T-cell (primary cell): Measurements from ENCODE around the gene PPP1R8. TPM values are rescaled to one million over a fixed set of nuclear protein-coding genes. Genes with fewer than 3 reads are reported as not detected.
"Not testable (repeated sequence)": the region's sequence is repeated elsewhere in the genome, so short reads cannot be mapped to it uniquely, and the experiment has no call there.

Source experiments
- ATAC-seq, 4 experiments: fragments of 200-7000 bp in 3 of 4; fragments of 150-1000 bp in 1 of 4; cut with Tn5 transposase; replicated peaks in 1 of 4; 1 replicate in 3 of 4; 2 replicates in 1 of 4; pipeline ENCODE4 v1.10.0; 2021; ENCODE audit warnings: moderate library complexity in 3 of 4, mild to moderate bottlenecking in 2 of 4, moderate number of reproducible peaks in 1 of 4
- CTCF ChIA-PET, 2 donors: fragments of 300-600 bp; sonication (Branson Sonifier 250); formaldehyde crosslinking; loops; one replicate each; lab custom pipeline; 2022; ENCODE audit warnings: antibody characterized with exemption in 2 of 2; lab: Charles Lee
- POLR2A ChIA-PET, 2 donors: fragments of 300-600 bp; sonication (Branson Sonifier 250); formaldehyde crosslinking; loops; one replicate each; lab custom pipeline; 2022; ENCODE audit warnings: antibody characterized with exemption in 2 of 2; lab: Charles Lee
- DNase-seq, 35 experiments: peaks; one replicate each; pipeline versions ENCODE4 v3.0.0 to v3.0.0-alpha.2; 2013 to 2023
- H3K27ac ChIP-seq: one replicate; pipeline ENCODE4 v1.5.1; 2013; ENCODE audit warnings: low read length
- H3K27me3 ChIP-seq, 2 experiments: replicated peaks in 1 of 2; 1 replicate in 1 of 2; 2 replicates in 1 of 2; pipeline versions ENCODE4 v1.6.1 to v1.7.0; 2013; ENCODE audit warnings: low read length in 1 of 2, mixed read lengths in 1 of 2; ENCODE audit not compliant: control insufficient read depth in 2 of 2, insufficient read depth in 2 of 2; ENCODE audit errors: extremely low read depth in 1 of 2
- H3K36me3 ChIP-seq, 2 donors: 1 replicate in 1 of 2; 2 replicates in 1 of 2; pipeline versions ENCODE4 v1.6.1 to v1.7.0; 2013; ENCODE audit warnings: low read length in 1 of 2; ENCODE audit not compliant: control insufficient read depth in 2 of 2, insufficient read depth in 1 of 2; ENCODE audit errors: extremely low read depth in 1 of 2
- H3K4me1 ChIP-seq, 2 experiments: 1 replicate in 1 of 2; 2 replicates in 1 of 2; pipeline versions ENCODE4 v1.6.1 to v1.7.0; 2013; ENCODE audit warnings: low read length in 2 of 2, mixed read lengths in 1 of 2; ENCODE audit not compliant: insufficient read depth in 2 of 2, control insufficient read depth in 1 of 2; ENCODE audit errors: extremely low read depth in 1 of 2
- H3K4me3 ChIP-seq, 2 donors: 1 replicate in 1 of 2; 2 replicates in 1 of 2; pipeline versions ENCODE4 v1.5.1 to v1.7.0; 2013; ENCODE audit warnings: mild to moderate bottlenecking in 2 of 2, low read length in 1 of 2, moderate library complexity in 1 of 2; ENCODE audit not compliant: control insufficient read depth in 1 of 2; ENCODE audit errors: extremely low read depth in 1 of 2
- H3K9me3 ChIP-seq: 2 replicates; pipeline ENCODE4 v1.7.0; 2013
- H3K27ac Mint-ChIP-seq, 2 donors: one replicate each; pipeline ENCODE4 v1.8.0; 2020 to 2021; ENCODE audit warnings: mild to moderate bottlenecking in 2 of 2, mixed read lengths in 2 of 2
- H3K27me3 Mint-ChIP-seq, 2 donors: one replicate each; pipeline ENCODE4 v1.8.0; 2021 to 2022; ENCODE audit warnings: mixed read lengths in 2 of 2
- H3K36me3 Mint-ChIP-seq: one replicate; pipeline ENCODE4 v1.8.0; 2021; ENCODE audit warnings: mixed read lengths
- H3K4me1 Mint-ChIP-seq, 3 donors: one replicate each; pipeline ENCODE4 v1.8.0; 2020 to 2022; ENCODE audit warnings: mixed read lengths in 3 of 3, mild to moderate bottlenecking in 1 of 3
- H3K4me3 Mint-ChIP-seq, 3 donors: one replicate each; pipeline ENCODE4 v1.8.0; 2020 to 2022; ENCODE audit warnings: mild to moderate bottlenecking in 3 of 3, mixed read lengths in 3 of 3, moderate library complexity in 3 of 3
- H3K9me3 Mint-ChIP-seq, 3 donors: one replicate each; pipeline ENCODE4 v1.8.0; 2020 to 2022; ENCODE audit warnings: mixed read lengths in 3 of 3
- WGBS: methylation state at CpG from one replicate; pipeline ENCODE4 v1.1.5; 2013; ENCODE audit warnings: missing lambda C conversion rate; ENCODE audit not compliant: insufficient coverage; 5-methylcytosine and 5-hydroxymethylcytosine counted together
- total RNA-seq, 35 experiments: library from RNA in 6 of 35; stranded (reverse) in 6 of 35; fragments of 120-200 nt in 1 of 35; gene quantifications; one replicate each; pipeline versions ENCODE4 v1.2.1 to v1.2.4 and lab custom pipeline; 2013 to 2026

PPP1R8 gene
- total RNA-seq, 5 donors from 2014 or later (not counting 1 experiment from before 2014, with no cell fraction given), result 20.5 to 48.1 (median 40.5) TPM

- H3K4me3 Mint-ChIP-seq, result peak overlapping the region; percentile 91 to 97 (median 93)
- H3K27ac ChIP-seq, H3K27me3 Mint-ChIP-seq, H3K27me3 ChIP-seq, DNase-seq, H3K36me3 Mint-ChIP-seq, H3K4me3 ChIP-seq, H3K9me3 Mint-ChIP-seq, H3K9me3 ChIP-seq, ATAC-seq: not testable (repeated sequence)
- ChIA-PET POLR2A (interaction anchor here in 1 of 2 donors (0.6 kb wide), 1 partner anchor 400 kb away, joined by 4 read pairs; no protein-coding TSS in a partner anchor), CTCF (interaction anchor here in 1 of 2 donors (0.6 to 0.7 kb wide), 3 partner anchors 429 to 1085 kb away, joined by 3 to 5 read pairs (median 3); no protein-coding TSS in a partner anchor)
- Histone ChIP-seq H3K36me3 (peaks cover 0 to 16% of the 10 kb centered on the region in 2 donors), H3K4me1 (peaks cover 14 to 17% of the 10 kb centered on the region in 2 experiments)
- peak overlapping the region in 1 of 2 donors; percentile 64 for H3K27ac Mint-ChIP-seq
- peaks cover 12 to 33% (median 33%) of the 10 kb centered on the region in 3 donors for H3K4me1 Mint-ChIP-seq
- 100% methylated on average over 1 of the region's 4 CpGs for WGBS
Observed at GRCh38 chr1:27829339-27829960, 1.1 kb upstream of the PPP1R8 start.

GRCh38 chr1:27831568-27832410 is 1.2 kb downstream of the PPP1R8 start:
- Histone ChIP-seq H3K4me3 (peak overlapping the region; percentile 77 to 92), H3K27me3 (no peaks in the 10 kb centered on the region), H3K4me1 (peaks cover 14 to 19% of the 10 kb centered on the region in 2 experiments), H3K9me3 (no peaks in the 10 kb centered on the region), H3K36me3 (peaks cover 0 to 19% of the 10 kb centered on the region in 2 donors), H3K27ac (no peak overlapping the region)
- peak overlapping the region; percentile 91 to 97 (median 93) for H3K4me3 Mint-ChIP-seq
- ATAC-seq, result no peak
- 63% methylated on average over 6 of the region's 10 CpGs for WGBS
- peak overlapping the region in 1 of 2 donors; percentile 89 for H3K27ac Mint-ChIP-seq
- ChIA-PET CTCF (no interaction called here), POLR2A (interaction anchor here (0.6 to 0.9 kb wide), 2 partner anchors 412 to 552 kb away, joined by 3 read pairs; no protein-coding TSS in a partner anchor)
- DNase-seq, result no peak
- H3K4me1 Mint-ChIP-seq, result peaks cover 12 to 46% (median 46%) of the 10 kb centered on the region in 3 donors
- peaks cover 6% of the 10 kb centered on the region for H3K36me3 Mint-ChIP-seq
- no peaks in the 10 kb centered on the region for H3K9me3 Mint-ChIP-seq
- no peaks in the 10 kb centered on the region for H3K27me3 Mint-ChIP-seq

GRCh38 chr1:27832762-27833161 is 2.2 kb downstream of the PPP1R8 start:
- H3K9me3 ChIP-seq, result no peaks in the 10 kb centered on the region
- no peak overlapping the region for H3K27ac ChIP-seq
- peaks cover 0 to 19% of the 10 kb centered on the region in 2 donors for H3K36me3 ChIP-seq
- H3K4me3 ChIP-seq, result no peak overlapping the region
- Mint-ChIP-seq H3K9me3 (no peaks in the 10 kb centered on the region), H3K4me3 (peak overlapping the region; percentile 44 to 97 (median 91)), H3K36me3 (peaks cover 6% of the 10 kb centered on the region), H3K27ac (no peak overlapping the region), H3K4me1 (peaks cover 12 to 47% (median 46%) of the 10 kb centered on the region in 3 donors), H3K27me3 (no peaks in the 10 kb centered on the region)
- H3K27me3 ChIP-seq, result no peaks in the 10 kb centered on the region
- WGBS, result no CpG with 5 or more reads among the region's 2 CpGs
- ATAC-seq, result no peak
- ChIA-PET POLR2A (interaction anchor here (0.6 to 0.7 kb wide), 2 partner anchors 59 to 673 kb away, joined by 3 read pairs; partner anchors contain the start of gene RCC1 (in 1 of the 2)), CTCF (no interaction called here)
- no peak for DNase-seq
- H3K4me1 ChIP-seq, result peaks cover 14 to 19% of the 10 kb centered on the region in 2 experiments

- Histone ChIP-seq H3K9me3 (no peaks in the 10 kb centered on the region), H3K4me1 (peaks cover 14 to 19% of the 10 kb centered on the region in 2 experiments), H3K4me3 (no peak overlapping the region), H3K27ac (no peak overlapping the region), H3K36me3 (peaks cover 0 to 19% of the 10 kb centered on the region in 2 donors), H3K27me3 (no peaks in the 10 kb centered on the region)
- ChIA-PET CTCF (interaction anchor here in 1 of 2 donors (1.1 kb wide), 2 partner anchors 61 to 164 kb away, joined by 4 read pairs; partner anchors contain the start of gene STX12), POLR2A (interaction anchor here in 1 of 2 donors (0.5 kb wide), 1 partner anchor 65 kb away, joined by 6 read pairs; no protein-coding TSS in a partner anchor)
- no peaks in the 10 kb centered on the region for H3K9me3 Mint-ChIP-seq
- H3K36me3 Mint-ChIP-seq, result peaks cover 6% of the 10 kb centered on the region
- 86% methylated on average over 1 of the region's 3 CpGs for WGBS
- DNase-seq (no peak), ATAC-seq (no peak)
- H3K4me1 Mint-ChIP-seq, result peaks cover 12 to 47% (median 46%) of the 10 kb centered on the region in 3 donors
- no peak overlapping the region for H3K27ac Mint-ChIP-seq
- H3K4me3 Mint-ChIP-seq, result no peak overlapping the region
- H3K27me3 Mint-ChIP-seq, result no peaks in the 10 kb centered on the region
Observed at GRCh38 chr1:27833470-27833869, 2.9 kb downstream of the PPP1R8 start.

- H3K36me3 Mint-ChIP-seq, result peaks cover 14% of the 10 kb centered on the region
- H3K4me3 Mint-ChIP-seq, result no peak overlapping the region
- H3K27me3 Mint-ChIP-seq, result no peaks in the 10 kb centered on the region
- no peak overlapping the region for H3K4me3 ChIP-seq
- CTCF ChIA-PET, result interaction anchor here in 1 of 2 donors (0.6 kb wide), 1 partner anchor 21 kb away, joined by 3 read pairs; no protein-coding TSS in a partner anchor
- ATAC-seq (no peak), DNase-seq (no peak)
- H3K36me3 ChIP-seq, result peaks cover 3 to 31% of the 10 kb centered on the region in 2 donors
- no peak overlapping the region for H3K27ac Mint-ChIP-seq
- H3K4me1 ChIP-seq, result peaks cover 10 to 19% of the 10 kb centered on the region in 2 experiments
- peaks cover 12 to 48% (median 47%) of the 10 kb centered on the region in 3 donors for H3K4me1 Mint-ChIP-seq
- H3K9me3 ChIP-seq, result no peaks in the 10 kb centered on the region
- no peaks in the 10 kb centered on the region for H3K9me3 Mint-ChIP-seq
- H3K27ac ChIP-seq, result no peak overlapping the region
- POLR2A ChIA-PET, result no interaction called here
- no peaks in the 10 kb centered on the region for H3K27me3 ChIP-seq
Observed at GRCh38 chr1:27835046-27835445, 4.5 kb downstream of the PPP1R8 start.

GRCh38 chr1:27835501-27835900 is 4.9 kb downstream of the PPP1R8 start:
- DNase-seq (no peak), ATAC-seq (no peak)
- H3K4me3 Mint-ChIP-seq, result no peak overlapping the region
- peaks cover 12 to 52% (median 47%) of the 10 kb centered on the region in 3 donors for H3K4me1 Mint-ChIP-seq
- ChIA-PET POLR2A (no interaction called here), CTCF (interaction anchor here in 1 of 2 donors (0.5 to 0.6 kb wide), 3 partner anchors 21 to 562 kb away, joined by 3 read pairs; no protein-coding TSS in a partner anchor)
- no peaks in the 10 kb centered on the region for H3K27me3 ChIP-seq
- H3K4me3 ChIP-seq, result no peak overlapping the region
- H3K4me1 ChIP-seq, result peaks cover 10 to 19% of the 10 kb centered on the region in 2 experiments
- no peak overlapping the region for H3K27ac ChIP-seq
- H3K36me3 Mint-ChIP-seq, result peaks cover 19% of the 10 kb centered on the region
- H3K9me3 ChIP-seq, result no peaks in the 10 kb centered on the region
- no peak overlapping the region for H3K27ac Mint-ChIP-seq
- no peaks in the 10 kb centered on the region for H3K27me3 Mint-ChIP-seq
- WGBS, result no CpG with 5 or more reads among the region's 1 CpG
- no peaks in the 10 kb centered on the region for H3K9me3 Mint-ChIP-seq
- peaks cover 5 to 36% of the 10 kb centered on the region in 2 donors for H3K36me3 ChIP-seq
